Measurements from ENCODE around the gene EXOC3L2. TPM values are rescaled to one million over a fixed set of nuclear protein-coding genes. Genes with fewer than 3 reads are reported as not detected.

The EXOC3L2 gene
- total RNA-seq, 1 experiment from 2014 or later, result 2.2 TPM

DNA sequence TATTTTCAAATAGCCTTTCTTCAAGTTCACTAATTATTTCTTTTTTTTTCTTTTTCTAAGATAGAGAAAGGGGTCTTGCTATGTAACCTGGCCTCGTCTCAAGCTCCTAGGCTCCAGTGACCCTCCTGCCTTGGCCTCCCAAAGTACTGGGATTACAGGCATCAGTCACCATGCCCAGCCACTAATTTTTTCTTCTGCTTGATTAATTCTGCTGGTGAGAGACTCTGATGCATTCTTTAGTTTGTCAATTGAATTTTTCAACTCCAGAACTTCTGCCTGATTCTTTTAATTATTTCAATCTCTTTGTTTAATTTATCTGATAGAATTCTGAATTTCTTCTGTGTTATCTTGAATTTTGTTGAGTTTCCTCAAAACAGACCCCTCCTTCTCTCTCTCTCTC lies 55.2 kb downstream of the EXOC3L2 start:
- H3K27me3 ChIP-seq (ENCODE audit: control insufficient read depth, insufficient read depth, low read length), result no peaks in the 10 kb centered on the region
- DNase-seq, result no peak
- no peaks in the 10 kb centered on the region for H3K36me3 ChIP-seq (replicated peaks; ENCODE audit: control insufficient read depth, insufficient read depth, low read length)
- no peak overlapping the region for H3K4me3 ChIP-seq (ENCODE audit: insufficient read depth, low read depth, low read length)

DNA sequence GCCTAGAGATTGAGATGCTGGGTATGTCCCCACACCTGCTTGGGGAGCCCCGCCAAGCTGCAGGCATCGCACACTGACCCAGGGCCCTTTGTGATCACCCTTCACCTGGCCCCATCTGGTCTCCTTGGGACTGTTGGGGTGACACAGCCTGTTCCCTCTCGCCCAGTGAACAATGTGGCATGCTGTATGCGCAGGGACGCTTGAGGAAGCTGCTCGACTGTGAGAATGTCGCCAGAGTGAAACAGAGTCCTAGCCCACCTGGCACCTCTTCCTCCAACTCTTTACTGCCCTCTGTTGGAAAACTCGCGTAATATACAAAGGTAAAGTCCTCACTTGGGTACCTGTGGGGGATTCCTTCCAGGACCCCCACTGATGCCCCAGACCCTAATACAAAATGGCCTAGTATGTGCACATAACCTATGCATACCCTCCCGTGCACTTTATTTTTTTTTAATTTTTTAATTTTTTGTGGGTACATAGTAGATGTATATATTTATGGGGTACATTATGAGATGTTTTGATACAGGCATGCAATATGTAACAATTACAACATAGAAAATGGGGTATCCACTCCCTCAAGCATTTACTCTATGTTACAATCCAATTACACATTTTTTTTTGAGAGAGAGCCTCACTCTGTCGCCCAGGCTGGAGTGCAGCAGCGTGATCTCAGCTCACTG lies 57.6 kb downstream of the EXOC3L2 start:
- no peaks in the 10 kb centered on the region for H3K27me3 ChIP-seq (ENCODE audit: control insufficient read depth, insufficient read depth, low read length)
- no peak overlapping the region for H3K4me3 ChIP-seq (ENCODE audit: insufficient read depth, low read depth, low read length)
- no peaks in the 10 kb centered on the region for H3K36me3 ChIP-seq (replicated peaks; ENCODE audit: control insufficient read depth, insufficient read depth, low read length)
- DNase-seq, result peak; percentile 93

DNA sequence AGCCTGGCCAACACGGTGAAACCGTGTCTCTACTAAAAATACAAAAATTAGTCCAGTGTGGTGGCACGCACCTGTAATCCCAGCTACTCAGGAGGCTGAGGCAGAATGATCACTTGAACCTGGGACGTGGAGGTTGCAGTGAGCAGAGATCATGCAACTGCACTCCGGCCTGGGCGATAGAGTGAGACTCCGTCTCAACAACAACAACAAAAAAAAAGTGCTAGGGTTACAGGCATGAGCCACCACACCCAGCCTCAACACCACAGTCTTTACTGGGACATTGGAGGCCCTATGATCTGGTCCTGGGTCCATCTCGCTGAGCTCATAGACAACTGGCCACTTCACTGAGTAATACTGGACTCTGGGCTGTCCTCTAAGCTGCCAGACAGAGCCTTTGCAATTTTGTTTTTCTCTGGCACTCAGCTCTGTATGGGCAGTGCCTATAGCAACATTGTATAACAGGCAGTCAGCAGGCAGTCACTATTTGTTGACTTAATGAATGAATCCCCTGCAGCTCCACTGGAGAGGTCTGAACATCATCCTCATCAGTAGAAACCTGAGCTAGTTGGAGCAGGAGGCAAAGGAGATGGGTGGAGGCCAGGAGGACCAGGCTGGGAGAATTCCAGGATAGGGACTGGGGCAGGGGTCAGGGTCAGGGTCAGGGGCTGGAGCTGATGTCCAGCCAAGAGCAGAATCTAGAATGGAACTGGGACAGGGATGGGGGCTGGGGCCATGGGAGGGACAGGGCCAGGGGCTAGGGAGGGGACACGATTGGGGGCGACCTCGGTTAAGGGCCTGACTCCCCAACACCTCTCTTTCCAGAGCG lies 58.5 kb downstream of the EXOC3L2 start:
- no peaks in the 10 kb centered on the region for H3K36me3 ChIP-seq (replicated peaks; ENCODE audit: control insufficient read depth, insufficient read depth, low read length)
- H3K4me3 ChIP-seq (ENCODE audit: insufficient read depth, low read depth, low read length), result no peak overlapping the region
- no peak for DNase-seq
- no peaks in the 10 kb centered on the region for H3K27me3 ChIP-seq (ENCODE audit: control insufficient read depth, insufficient read depth, low read length)

DNA sequence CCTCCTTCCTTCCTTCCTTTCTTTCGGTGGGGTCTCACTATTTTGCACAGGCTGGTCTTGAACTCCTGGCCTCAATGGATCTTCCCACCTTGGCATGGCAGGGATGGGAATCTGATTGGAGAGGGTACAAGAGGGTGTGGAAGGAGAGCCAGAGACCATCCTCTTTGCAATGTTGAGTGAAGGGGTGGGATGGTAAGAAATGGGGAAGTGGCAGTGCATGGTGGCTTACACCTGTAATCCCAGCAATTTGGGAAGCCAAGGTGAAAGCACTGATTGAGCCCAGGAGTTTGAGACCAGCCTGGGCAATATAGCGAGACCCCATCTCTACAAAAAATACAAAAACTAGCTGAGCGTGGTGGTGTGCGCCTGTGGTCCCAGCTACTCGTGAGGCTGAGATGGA lies 61.1 kb downstream of the EXOC3L2 start:
- Histone ChIP-seq H3K36me3 (replicated peaks; ENCODE audit: control insufficient read depth, insufficient read depth, low read length) (no peaks in the 10 kb centered on the region), H3K27me3 (ENCODE audit: control insufficient read depth, insufficient read depth, low read length) (peaks cover 3% of the 10 kb centered on the region; the same call in 1 of the 2 replicates), H3K4me3 (ENCODE audit: insufficient read depth, low read depth, low read length) (no peak overlapping the region)
- DNase-seq, result no peak

DNA sequence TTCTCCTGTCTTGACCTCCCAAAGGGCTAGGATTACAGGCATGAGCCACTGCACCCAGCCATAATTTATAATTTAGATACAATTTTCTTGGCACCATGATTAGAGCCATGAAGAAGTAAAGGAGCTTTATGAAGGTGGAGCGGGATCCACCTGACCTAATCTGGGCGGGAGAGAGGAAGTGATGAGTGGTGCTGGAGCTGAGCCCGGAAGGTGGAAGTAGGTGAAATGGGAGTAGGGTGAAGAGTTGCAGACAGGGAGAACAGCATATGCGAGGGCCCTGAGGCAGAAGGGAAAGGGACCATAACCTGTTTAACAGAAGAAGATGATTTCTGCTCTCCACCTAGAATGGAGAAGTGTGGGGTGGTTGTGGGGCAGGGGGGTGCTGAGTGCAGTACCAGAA lies 62.4 kb downstream of the EXOC3L2 start:
- Histone ChIP-seq H3K36me3 (replicated peaks; ENCODE audit: control insufficient read depth, insufficient read depth, low read length) (no peaks in the 10 kb centered on the region), H3K4me3 (ENCODE audit: insufficient read depth, low read depth, low read length) (no peak overlapping the region), H3K27me3 (ENCODE audit: control insufficient read depth, insufficient read depth, low read length) (peaks cover 3% of the 10 kb centered on the region; the same call in 1 of the 2 replicates)
- DNase-seq, result peak; percentile 5

DNA sequence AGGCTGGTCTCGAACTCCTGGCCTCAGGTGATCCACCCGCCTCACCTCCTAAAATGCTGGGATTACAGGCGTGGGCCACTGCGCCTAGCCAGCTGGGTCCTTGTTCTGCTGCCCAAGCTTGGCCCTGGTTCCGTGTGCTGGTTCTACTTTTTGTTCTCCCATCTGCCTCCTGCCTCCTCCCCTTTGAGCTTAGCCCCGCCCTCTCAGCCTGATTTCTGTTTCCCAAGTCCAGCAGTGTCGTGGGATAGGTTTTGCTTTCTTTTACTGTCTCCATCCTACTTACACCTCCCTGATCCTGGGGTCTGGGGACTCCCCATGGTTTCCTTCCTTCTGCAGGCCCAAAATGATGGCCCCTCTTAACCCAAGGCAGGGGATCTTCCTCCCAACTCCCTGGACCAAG lies 64.3 kb downstream of the EXOC3L2 start:
- no peak overlapping the region for H3K4me3 ChIP-seq (ENCODE audit: insufficient read depth, low read depth, low read length)
- peaks cover 3% of the 10 kb centered on the region; the same call in 1 of the 2 replicates for H3K27me3 ChIP-seq (ENCODE audit: control insufficient read depth, insufficient read depth, low read length)
- H3K36me3 ChIP-seq (replicated peaks; ENCODE audit: control insufficient read depth, insufficient read depth, low read length), result no peaks in the 10 kb centered on the region
- peak; percentile 36 for DNase-seq

DNA sequence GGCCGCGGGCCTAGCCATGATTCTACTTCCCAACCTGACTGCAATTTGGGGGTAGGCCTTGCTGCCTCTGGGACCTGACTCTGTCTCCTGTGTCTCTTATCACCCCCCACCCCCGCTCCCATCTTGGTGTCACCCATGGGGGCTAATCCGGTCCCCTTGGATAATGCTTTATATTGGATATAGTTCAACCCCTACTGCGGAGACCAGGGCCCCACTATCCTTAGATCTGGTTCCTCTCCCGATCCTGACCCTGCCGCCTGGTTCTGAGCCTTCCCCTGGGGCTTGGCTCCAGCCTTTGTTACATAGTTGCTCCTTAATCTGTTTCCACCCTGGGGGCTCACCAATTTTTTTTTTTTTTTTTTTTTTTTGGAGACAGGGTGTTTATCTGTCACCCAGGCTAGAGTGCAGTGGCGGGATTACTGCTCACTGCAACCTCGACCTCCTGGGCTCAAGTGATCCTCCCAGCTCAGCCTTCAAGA lies 65.3 kb downstream of the EXOC3L2 start:
- Histone ChIP-seq H3K36me3 (replicated peaks; ENCODE audit: control insufficient read depth, insufficient read depth, low read length) (no peaks in the 10 kb centered on the region), H3K27me3 (ENCODE audit: control insufficient read depth, insufficient read depth, low read length) (peaks cover 3% of the 10 kb centered on the region; the same call in 1 of the 2 replicates), H3K4me3 (ENCODE audit: insufficient read depth, low read depth, low read length) (peak overlapping the region; percentile 88)
- no peak for DNase-seq

DNA sequence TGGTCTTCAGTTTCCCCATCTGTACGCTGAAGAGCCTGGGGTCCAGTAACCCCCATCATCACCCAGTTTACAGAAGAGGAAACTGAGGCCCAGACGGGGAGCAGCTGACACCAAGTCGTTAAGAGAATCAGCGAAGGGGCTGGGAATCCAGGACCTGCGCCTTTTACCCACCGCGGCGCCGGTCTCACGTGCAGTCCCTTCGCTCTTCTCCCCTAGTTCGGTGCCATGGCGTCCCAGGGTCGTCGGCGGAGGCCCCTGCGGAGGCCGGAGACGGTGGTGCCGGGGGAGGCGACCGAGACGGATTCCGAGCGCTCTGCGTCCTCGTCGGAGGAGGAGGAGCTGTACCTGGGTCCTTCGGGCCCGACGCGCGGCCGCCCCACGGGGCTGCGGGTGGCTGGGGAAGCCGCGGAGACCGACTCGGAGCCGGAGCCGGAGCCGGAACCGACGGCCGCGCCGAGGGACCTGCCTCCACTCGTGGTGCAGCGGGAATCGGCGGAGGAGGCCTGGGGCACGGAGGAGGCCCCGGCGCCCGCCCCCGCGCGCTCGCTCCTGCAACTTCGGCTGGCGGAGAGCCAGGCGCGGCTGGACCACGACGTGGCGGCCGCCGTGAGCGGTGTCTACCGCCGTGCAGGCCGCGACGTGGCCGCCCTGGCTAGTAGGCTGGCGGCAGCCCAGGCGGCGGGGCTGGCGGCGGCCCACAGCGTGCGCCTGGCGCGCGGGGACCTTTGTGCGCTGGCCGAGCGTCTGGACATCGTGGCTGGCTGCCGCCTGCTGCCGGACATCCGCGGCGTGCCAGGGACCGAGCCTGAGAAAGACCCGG lies 65.9 kb downstream of the EXOC3L2 start:
- Histone ChIP-seq H3K36me3 (replicated peaks; ENCODE audit: control insufficient read depth, insufficient read depth, low read length) (no peaks in the 10 kb centered on the region), H3K27me3 (ENCODE audit: control insufficient read depth, insufficient read depth, low read length) (peaks cover 3% of the 10 kb centered on the region; the same call in 1 of the 2 replicates)
- peak; percentile 74 for DNase-seq

DNA sequence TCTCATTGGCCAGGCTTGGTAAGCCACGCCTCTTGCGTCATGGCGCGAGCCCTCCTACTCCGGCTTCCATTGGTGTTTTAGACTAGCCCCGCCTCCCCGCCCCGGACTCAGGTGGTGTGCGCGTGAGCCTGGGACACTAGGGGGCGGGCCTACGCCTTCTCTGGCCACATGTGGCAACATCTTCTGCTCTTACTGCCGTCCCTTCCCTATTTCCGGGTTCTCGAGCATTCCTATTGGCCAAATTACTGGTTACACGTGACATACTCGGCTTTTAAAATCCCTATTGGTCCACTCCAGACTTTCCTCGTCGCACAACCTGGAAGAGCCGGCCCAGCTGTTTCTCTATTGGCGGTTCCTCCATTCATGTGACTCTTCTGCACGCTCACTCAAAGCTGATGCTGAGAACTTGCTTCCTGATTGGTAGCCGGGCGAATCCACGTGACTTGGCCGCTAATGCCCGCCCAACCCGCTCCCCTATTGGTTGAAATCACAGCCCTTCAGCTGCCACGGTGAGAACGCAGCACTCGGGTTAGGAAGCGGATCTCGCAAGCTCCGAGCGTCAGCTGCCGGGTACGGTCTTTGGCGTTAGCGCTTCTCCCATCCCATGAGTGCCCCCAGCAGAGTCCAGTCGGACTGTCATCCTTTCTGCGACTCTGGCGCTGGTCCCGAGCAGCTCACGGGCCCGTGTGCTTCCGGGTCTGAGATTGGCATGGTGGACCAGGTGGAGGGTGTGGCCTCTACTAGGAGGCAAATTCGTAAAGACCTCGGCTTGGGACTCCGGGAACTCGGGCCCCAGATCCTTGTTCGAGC lies 66.7 kb downstream of the EXOC3L2 start, which contains the start of gene BLOC1S3:
TSS of gene BLOC1S3 (plus strand) at position 523 of the 810 bp plus-strand sequence. CDS start 513 bp downstream, outside the sequence.
- Histone ChIP-seq H3K36me3 (replicated peaks; ENCODE audit: control insufficient read depth, insufficient read depth, low read length) (no peaks in the 10 kb centered on the region), H3K4me3 (ENCODE audit: insufficient read depth, low read depth, low read length) (peak within 1 kb of the TSS; percentile 88), H3K27me3 (ENCODE audit: control insufficient read depth, insufficient read depth, low read length) (peaks cover 3% of the 10 kb centered on the region; the same call in 1 of the 2 replicates)
- DNase-seq, result peak; percentile 98

More for the DNA sequence above, 65.9 kb downstream of the EXOC3L2 start:
- peak overlapping the region; percentile 88 for H3K4me3 ChIP-seq (ENCODE audit: insufficient read depth, low read depth, low read length)

DNA sequence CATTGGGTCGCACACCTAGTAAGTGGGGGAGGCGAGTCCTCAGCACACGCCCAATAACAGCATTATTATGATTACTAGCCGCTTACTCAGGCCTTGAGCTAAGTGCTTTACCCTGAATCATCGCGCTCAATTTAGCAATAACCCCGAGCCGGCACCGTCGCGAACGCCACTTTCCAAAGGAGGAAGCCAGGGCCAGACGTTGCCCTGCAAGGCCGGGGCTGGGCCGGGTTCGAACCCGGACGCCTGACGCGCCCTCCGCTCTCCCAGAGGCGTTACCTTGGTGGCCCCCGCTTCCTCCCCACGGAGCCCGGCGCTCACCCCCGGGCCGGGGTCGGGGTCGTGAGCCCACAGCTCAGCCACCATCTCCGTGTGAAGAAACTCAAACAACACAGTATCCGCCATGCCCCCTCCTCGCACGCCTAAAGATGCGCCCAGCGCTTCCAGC lies 67.4 kb downstream of the EXOC3L2 start, which contains the start of gene TRAPPC6A:
TSS of gene TRAPPC6A (minus strand) at position 421 of the 445 bp plus-strand sequence. CDS start at position 402, 19 bp downstream.
- Histone ChIP-seq H3K36me3 (replicated peaks; ENCODE audit: control insufficient read depth, insufficient read depth, low read length) (no peaks in the 10 kb centered on the region), H3K4me3 (ENCODE audit: insufficient read depth, low read depth, low read length) (peak within 1 kb of the TSS; percentile 88), H3K27me3 (ENCODE audit: control insufficient read depth, insufficient read depth, low read length) (peaks cover 3% of the 10 kb centered on the region; the same call in 1 of the 2 replicates)
- DNase-seq, result no peak

DNA sequence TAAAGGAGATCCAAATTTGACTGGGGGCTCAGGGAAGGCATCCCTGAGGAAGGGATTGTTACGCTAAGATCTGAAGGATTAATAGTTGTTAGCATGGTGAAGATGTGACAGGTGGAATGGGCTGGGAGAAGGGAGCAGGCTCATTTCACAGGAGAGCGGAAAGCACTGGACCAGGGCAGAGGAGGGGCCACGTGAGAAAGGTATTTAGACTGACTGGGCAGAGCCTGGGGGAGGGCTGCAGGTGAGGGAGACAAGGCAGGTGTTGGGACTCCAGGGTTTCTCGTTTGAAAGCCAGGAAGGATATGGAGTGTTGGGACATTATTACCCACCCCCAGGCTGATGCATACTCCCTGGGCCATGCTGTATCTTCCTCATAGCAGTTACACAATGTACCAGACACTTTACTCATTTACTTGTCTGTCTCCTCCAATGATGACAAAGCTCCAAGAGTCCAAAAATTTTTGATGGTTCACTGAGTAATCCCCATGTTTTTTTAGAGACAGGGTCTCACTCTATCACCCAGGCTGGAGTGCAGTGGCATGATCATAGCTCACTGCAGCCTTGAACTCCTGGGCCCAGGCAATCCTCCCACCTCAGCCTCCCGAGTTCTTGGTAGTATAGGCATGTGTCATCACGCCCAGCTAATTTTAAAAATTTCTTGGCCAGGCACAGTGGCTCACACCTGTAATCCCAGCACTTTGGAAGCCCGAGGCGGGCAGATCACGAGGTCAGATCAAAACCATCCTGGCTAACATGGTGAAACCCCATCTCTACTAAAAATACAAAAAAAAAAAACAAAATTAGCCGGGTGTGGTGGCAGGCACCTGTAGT lies 69.5 kb downstream of the EXOC3L2 start:
- Histone ChIP-seq H3K36me3 (replicated peaks; ENCODE audit: control insufficient read depth, insufficient read depth, low read length) (no peaks in the 10 kb centered on the region), H3K27me3 (ENCODE audit: control insufficient read depth, insufficient read depth, low read length) (peaks cover 3% of the 10 kb centered on the region; the same call in 1 of the 2 replicates), H3K4me3 (ENCODE audit: insufficient read depth, low read depth, low read length) (no peak overlapping the region)
- no peak for DNase-seq

DNA sequence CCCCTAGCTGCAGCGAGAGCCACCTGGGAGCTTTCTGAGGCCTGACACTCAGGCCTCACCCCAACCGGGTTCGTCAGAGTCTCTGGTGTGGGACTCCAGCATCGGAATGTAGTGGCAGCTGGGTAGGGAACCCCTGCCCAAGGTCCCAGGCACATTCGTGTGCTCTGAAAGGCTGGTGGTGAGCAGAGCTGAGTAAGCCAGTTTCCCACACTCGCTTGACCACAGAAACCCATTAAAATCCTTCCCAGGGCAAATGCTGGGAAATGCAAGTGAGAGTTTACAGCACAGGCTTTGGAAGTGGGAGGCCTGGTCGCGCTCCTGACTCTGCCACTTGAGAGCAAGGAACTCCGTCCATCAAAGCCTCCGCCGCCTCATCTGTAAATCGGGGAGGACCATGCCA lies 71.4 kb downstream of the EXOC3L2 start:
- DNase-seq, result no peak
- H3K27me3 ChIP-seq (ENCODE audit: control insufficient read depth, insufficient read depth, low read length), result no peaks in the 10 kb centered on the region
- no peaks in the 10 kb centered on the region for H3K36me3 ChIP-seq (replicated peaks; ENCODE audit: control insufficient read depth, insufficient read depth, low read length)
- no peak overlapping the region for H3K4me3 ChIP-seq (ENCODE audit: insufficient read depth, low read depth, low read length)

Measured in H7 (cell line).